Fibroblast of peridontal ligament (primary cell): ENCODE measurements around the gene LPGAT1.
"Not testable (repeated sequence)": the region's sequence is repeated elsewhere in the genome, so short reads cannot be mapped to it uniquely, and the experiment has no call there.

Experiments
- DNase-seq: peaks from one replicate; pipeline ENCODE4 v3.0.0-alpha.2; 2010; ENCODE audit errors: extremely low read depth

The LPGAT1 gene

DNA sequence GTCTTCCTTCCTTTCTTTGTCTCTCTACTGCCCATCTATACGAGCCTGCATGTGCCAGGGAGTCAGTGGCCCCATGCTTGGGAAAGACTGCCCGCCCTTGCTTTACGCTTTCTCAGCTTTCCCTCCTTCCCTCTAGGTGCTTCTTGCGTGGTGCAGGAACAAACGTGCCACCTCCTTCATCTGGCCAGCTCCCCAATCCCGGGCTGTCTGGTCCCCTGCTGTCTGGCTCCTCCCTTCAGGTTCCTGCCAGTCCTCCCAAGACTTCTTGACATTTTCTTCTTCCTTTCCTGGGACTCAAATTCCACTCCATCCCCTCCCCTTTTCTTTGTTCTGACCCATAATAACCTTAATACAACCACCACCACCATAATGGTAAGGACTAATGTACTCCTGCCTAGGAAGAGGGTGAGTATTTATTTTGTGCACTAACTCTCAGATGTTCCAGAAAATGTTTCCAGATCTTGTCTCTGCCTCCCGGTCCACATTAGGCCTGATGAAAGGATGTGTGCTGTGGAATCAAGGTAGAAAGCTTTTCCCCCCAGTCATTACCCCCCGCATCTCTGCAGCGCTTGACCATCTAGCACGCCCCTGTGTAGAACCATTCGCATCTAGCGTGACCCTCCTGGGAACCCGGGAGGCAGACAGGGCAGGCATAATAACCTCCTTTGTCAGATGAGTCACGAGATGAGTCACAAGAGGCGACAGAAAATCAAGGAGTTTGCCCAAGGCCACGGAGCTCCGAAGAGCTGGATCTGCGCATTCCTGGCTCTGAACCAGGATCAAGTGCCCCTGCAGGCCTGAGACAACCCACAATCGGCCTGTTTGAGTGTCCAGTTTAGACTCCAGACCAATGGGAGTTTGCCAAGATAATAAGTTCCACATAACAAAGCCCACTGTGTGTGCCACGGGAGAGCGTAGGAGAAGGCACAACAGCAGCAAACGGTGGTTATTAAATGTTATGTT lies 95.1 kb downstream of the LPGAT1 start:
- peak; percentile 78 for DNase-seq

- no peak for DNase-seq
Measured at GRCh38 chr1:211734791-211735190, 95.8 kb downstream of the LPGAT1 start.

DNA sequence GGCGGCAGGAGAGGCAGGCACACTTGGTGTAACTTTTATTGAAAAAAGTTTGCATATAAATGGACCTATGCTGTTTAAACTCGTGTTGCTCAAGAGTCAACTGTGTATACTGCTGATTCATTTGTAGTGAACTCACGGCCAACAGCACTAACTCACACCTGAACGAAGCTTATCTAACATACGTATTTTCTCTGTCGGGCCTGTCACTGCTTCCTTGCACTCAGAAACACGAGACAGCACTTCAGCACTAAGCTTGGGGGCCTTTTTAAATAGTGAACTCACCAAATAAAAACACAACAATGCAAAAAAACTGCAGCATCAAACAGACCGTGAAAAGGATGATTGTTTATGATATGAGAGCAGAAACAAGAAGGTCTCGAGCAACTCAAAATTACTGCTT lies 96.2 kb downstream of the LPGAT1 start:
- DNase-seq = no peak

DNA sequence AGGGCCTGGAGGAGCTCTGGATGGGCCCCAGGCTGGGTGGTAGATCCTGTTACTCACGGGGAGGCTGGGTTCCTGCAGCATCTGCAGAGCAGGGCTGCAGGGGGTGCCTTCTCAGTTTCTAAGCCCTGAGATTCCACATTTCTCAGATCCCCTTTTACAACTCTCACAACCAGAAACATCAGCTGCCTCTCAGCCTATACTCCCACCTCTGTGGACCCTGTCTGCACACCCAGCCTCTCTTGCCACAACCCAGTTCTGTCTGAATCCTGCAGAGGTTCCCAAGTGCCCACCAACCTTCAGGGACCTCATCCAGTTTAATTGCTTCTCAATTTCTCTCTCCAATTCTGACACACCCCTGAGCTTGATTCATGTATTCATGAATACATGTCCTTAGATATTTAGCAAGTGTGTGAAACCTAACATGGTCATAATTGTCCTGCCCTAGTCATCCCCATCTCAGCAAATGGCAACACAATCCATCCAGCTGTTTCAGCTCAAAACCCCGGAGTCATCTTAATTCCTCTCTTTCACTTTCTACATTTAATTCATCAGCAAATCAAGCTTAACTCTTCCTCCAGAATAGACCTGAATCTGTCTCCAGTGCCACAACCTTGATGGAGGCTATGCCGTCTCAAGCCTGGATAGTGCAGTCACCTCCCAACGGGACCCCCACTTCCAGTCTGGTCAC lies 98.1 kb downstream of the LPGAT1 start:
- no peak for DNase-seq

- no peak for DNase-seq
Measured at GRCh38 chr1:211731456-211732292, 98.9 kb downstream of the LPGAT1 start.

DNA sequence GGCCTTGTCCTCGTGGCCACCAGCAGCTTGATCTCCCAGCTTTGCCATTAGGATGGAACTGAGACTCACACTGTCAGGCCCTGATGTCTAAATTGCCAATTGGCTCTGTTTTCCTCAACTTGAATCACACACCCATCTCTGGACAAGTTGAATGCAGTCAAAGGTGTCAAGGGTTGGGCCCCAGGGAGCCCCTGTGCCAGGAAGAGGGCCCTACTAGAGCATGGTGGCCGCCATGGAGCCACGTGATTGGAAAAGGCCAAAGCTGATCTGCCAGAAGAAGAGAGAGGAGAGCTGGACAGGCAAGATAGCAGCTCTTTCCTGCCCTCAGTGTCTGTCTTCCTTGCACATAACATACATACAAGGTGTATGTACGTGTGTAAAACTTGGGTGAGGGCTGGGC lies 100.2 kb downstream of the LPGAT1 start:
- no peak for DNase-seq

DNA sequence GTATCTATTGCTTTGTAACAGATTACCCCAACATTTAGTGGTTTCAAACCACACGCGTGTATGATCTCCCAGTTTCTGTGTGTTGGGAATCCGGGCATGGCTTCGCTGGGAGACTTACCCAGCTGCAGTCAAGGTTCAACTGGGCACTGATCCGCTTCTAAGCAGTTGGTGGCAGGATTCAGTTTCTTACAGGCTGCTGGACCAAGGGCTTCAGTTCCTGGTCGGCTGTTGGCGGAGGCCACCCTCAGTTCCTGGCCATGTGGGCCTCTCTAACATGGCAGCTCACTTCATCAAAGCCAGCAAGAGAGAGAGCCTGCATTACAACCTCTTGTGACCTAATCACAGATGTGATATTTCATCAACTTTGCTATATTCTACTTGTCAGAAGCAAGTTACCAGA lies 101.3 kb downstream of the LPGAT1 start:
- no peak for DNase-seq

- no peak for DNase-seq
Measured at GRCh38 chr1:211726467-211726995, 104.0 kb downstream of the LPGAT1 start.

DNA sequence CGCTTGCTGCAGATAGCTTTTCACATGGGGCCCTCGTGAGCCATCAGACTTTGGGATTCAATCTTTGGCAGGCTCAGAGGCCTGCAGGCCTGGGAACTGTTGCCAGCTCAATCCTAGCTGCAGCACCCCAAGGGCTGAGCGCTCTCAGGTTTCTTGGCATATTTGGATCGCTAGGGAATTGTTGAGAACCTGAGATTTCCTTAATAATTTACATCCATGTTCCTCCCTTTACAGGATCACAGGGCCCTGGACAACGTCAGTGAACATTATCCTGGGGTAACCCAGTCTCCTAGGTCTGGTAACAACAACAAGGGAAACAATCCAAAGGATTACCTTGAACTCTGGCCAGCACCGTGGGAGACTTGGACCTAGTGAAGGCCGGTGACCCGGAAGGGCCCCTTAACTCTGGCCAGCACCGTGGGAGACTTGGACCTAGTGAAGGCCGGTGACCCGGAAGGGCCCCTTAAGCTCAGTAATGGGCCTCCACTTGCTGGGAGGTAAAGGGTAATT lies 105.8 kb downstream of the LPGAT1 start:
- no peak for DNase-seq

- no peak for DNase-seq
Measured at GRCh38 chr1:211723273-211723672, 107.3 kb downstream of the LPGAT1 start.

GRCh38 chr1:211722277-211723175 lies 108.0 kb downstream of the LPGAT1 start:
- DNase-seq = no peak

GRCh38 chr1:211716555-211716954 lies 114.0 kb downstream of the LPGAT1 start:
- DNase-seq = not testable (repeated sequence)

GRCh38 chr1:211715971-211716370 lies 114.6 kb downstream of the LPGAT1 start:
- no peak for DNase-seq

- DNase-seq = no peak
Measured at GRCh38 chr1:211714154-211714553, 116.4 kb downstream of the LPGAT1 start.

DNA sequence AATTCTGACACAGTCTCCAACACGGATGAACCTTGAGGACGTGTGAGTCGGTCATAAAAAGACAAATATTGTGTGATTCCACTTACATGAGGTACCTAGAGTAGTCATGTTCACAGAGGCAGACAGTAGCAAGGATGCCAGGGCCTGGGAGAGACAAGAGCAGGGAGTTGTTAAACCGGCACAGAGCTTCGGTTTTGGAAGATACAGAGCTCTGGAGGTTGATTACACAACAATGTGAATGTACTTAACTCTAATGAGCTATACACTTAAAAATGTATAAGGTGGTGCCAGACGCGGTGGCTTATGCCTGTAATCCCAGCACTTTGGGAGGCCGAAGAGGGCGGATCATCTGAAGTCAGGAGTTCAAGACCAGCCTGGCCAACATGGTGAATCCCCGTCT lies 117.3 kb downstream of the LPGAT1 start:
- DNase-seq = no peak

DNA sequence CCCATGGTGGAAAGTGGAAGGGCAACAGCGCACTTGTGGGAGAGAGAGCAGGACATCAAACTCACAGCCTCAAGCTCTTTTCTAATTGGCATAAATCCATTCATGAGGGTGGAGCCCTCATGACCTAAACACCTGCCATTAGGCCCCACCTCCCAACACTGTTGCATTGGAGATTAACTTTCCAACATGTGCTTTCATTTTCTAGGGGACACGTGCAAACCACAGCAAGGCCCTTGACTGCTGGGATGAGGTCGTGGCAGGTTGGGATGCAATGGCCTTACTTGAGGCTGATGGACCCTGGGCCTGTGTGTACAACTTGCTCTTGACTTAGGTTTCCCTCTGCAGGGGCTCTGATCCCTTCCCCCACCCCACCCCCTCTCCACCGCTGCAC lies 119.3 kb downstream of the LPGAT1 start:
- DNase-seq = no peak

DNA sequence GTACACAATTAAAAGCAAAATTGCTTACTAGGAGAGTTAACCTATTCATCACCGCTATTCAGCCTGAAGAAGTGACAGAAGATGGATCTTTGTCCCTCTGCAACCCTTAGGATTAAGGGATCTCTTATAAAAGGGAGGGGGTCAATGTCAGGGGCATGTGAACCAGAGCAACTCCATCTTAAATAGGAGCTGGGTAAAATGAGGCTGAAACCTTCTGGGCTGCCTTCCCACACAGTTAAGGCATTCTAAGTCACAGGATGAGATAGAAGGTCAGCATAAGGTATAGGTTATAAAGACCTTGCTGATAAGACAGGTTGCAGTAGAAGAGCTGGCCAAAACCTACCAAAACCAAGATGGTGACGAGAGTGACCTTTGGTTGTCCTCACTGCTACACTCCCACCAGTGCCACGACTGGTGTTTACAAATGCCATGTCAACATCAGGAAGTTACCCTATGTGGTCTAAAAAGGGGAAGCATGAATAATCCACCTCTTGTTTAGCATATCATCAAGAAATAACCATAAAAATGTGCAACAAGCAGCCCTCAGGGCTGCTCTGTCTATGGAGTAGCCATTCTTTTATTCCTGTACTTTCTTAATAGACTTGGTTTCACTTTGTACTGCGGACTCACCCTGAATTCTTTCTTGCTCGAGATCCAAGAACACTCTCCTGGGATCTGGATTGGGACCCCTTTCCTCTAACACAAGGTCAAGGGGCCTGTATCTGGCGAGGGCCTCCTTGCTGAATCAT lies 119.8 kb downstream of the LPGAT1 start:
- DNase-seq = no peak

- no peak for DNase-seq
Measured at GRCh38 chr1:211708926-211709325, 121.6 kb downstream of the LPGAT1 start.

- no peak for DNase-seq
Measured at GRCh38 chr1:211708006-211708405, 122.6 kb downstream of the LPGAT1 start.
